GM21423 (cell line): ENCODE data around the gene TMEM9B.
A peak's percentile ranks its signal among the peaks of the same experiment; 100 is the strongest.
"Not testable (repeated sequence)": the region's sequence is repeated elsewhere in the genome, so short reads cannot be mapped to it uniquely, and the experiment has no call there.

ENCODE experiments used
- ATAC-seq: cut with Tn5 transposase; IDR thresholded peaks from one replicate; pipeline ENCODE4 v1.9.1; 2021; ENCODE audit warnings: mild to moderate bottlenecking, moderate library complexity; ENCODE audit not compliant: unreplicated experiment

The TMEM9B gene

GRCh38 chr11:8979365-8979764, 15.1 kb upstream of the TMEM9B start:
- ATAC-seq: not testable (repeated sequence)

- ATAC-seq: no peak
These were observed 8.9 kb upstream of the TMEM9B start for GRCh38 chr11:8973121-8973520.

DNA sequence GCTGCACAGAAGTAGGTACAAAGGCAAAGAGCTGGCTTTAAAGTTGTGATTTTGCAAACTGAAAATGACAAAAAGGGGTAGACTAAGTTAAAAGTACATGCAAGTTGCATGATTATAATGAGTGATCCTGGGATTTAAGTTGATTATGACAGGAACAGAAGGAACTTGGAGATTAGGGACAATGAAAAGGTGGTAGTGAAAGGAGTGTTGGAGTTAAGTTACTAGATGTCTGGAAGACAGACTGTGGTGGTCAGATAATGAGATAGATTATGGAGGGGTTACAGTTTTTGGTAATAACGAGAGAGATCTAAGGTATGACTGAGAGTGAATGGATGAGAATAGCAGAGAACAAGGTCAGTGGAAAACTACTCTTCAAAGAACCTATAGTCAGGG, 7.7 kb upstream of the TMEM9B start:
- ATAC-seq: no peak

DNA sequence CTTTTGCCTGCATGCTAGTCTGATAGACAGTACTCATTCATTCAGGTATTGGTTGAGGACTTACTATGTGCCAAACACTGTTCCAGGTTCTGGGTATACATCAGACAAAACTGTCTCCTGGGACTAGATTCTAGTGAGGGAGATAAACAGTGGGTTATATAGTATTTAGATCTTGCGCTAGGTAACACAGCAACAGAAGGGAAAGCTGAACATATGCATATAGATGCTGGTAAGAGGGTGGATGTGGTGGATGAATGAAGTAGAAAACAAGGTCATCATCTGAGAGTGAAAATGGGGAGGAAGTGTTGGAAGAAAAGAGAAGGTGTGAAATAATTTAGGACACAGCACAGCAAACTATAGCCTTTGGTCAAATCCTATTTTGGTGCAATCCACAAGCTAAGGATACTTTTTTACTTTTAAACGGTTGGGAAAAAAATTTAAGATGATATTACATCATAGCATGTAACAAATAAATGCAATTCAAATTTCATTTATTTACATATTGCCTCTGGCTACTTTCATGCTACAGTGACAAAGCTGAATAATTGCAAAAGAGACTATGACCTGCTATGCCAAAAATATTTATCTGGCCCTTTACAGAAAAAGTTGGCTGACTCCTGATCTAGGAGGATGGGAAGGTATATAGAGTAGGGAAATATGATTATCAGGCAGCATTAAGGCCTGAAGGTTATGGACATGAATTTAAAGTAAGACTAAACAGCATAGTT, 7.1 kb upstream of the TMEM9B start:
- no peak for ATAC-seq

DNA sequence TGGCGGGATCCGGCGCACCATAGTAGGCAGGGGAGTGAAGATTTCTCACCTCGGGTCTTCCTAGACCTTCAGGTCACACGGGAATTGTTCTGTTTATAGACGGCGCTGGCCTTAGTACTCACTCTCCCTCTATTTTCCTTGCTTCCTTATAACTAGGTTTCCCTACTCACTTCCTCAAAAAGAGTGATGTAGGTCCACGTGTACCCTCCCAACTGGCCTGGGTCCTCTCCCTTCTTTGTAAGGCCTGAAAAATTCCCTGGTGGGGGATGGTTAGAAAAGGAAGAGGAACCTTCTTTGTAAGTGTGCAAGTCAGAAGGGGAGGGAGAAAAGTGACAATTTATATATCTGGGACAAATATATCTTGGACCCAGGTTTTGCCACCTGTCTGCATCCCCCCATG, 2.9 kb upstream of the TMEM9B start:
- ATAC-seq: no peak

- peak; percentile 67 for ATAC-seq
These were observed 496 bp downstream of the TMEM9B start for GRCh38 chr11:8963569-8964323.

DNA sequence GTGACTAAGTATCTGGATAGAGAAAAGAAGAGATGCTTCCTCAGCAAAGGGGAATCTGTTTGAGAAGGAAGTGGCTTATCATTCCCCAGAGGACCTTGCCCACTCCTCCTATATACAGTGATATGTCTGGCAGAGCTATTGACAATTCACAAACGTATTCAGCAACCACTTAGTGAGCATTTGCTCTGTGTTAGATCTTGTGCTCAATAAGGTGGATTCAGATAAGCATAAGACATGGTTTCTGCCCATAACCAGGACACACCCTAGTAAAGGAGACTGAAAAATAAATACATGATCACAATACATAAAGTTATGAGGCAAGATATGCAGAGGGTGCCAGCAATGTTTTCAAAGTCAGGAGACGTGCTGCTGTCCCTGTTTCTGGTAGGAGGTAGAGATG, 1.4 kb downstream of the TMEM9B start:
- no peak for ATAC-seq

DNA sequence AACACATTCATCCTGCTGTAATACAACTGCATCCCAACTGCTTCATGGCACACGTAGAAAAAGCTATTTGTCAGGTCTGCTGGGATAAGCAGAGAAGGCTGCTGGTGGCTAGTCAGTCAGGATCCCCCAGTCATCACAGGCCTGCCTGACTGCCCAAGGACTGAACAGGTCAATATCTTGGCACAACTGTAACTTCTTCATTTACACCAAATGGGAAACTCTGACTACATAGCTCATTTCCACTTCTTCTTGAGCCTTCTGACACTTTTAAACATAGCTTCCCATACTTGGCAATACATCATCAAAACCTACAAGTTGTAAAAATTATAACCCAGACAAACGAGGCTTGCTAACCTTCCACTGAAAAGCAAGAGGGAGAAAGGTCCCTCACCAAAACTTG, 2.8 kb downstream of the TMEM9B start:
- no peak for ATAC-seq

DNA sequence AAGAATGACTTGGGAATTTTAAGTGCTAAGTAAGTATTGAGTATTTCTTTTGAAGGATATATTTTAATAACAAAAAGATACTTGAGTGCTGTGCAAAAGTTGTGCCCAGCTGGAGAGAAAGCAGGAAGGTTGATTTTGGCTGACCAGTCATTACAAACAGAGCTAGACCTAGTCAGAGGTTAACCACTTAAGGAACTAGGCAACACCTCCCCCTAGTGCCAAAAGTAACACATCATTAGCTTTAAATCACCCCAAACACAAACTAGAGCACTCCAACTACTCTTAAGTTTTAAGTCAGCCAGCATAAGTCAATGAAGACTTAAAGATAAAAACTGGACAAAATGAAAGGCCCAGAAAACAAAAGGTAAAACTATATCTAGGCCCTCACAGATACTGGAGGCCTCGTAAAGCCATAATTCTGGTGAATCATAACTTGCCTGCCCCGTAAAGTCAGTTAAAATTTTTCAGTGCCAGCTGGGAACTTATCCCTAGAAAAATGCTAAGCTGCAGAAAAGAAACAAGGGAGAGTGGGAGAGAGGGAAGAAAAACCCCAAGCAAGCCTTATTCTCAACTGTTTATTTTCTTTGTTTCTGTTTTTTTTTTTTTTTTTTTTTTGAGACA, 4.6 kb downstream of the TMEM9B start:
- ATAC-seq: no peak

DNA sequence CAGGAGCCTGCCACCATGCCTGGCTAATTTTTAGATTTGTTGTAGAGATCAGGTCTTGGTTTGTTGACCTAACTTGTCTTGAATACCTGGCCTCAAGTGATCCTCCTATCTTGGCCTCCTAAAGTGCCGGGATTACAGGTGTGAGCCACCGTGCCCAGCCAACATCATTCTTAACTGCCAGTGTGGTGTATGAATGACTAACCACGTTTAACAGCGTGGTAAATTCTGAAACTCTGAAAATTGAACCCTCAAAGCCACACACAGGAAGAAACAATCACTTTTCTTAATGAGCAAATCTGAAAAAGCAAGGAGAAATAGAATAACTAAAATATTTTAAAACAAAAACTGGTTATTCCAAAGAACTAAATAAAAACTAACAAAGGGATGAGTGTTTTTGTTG, 7.4 kb downstream of the TMEM9B start:
- ATAC-seq: no peak

DNA sequence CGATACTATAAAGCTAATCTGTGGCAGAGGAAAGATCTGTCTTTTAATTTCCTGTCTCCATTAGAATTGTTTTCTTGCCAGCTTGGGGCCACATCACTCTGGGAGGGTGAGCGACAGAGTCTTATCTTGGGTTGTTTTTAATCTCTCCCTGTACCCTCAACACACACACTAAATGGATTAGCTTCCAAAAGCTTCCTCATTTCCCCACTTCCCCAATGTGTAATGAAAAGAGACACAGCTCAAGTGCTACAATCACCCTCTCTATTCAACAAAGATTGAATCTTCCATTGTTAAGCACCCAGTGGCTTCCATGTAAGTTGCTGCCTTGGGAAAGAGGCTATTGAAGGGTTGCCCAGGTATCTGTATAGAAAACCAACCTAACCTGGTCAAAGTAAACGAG, 15.4 kb downstream of the TMEM9B start:
- no peak for ATAC-seq

DNA sequence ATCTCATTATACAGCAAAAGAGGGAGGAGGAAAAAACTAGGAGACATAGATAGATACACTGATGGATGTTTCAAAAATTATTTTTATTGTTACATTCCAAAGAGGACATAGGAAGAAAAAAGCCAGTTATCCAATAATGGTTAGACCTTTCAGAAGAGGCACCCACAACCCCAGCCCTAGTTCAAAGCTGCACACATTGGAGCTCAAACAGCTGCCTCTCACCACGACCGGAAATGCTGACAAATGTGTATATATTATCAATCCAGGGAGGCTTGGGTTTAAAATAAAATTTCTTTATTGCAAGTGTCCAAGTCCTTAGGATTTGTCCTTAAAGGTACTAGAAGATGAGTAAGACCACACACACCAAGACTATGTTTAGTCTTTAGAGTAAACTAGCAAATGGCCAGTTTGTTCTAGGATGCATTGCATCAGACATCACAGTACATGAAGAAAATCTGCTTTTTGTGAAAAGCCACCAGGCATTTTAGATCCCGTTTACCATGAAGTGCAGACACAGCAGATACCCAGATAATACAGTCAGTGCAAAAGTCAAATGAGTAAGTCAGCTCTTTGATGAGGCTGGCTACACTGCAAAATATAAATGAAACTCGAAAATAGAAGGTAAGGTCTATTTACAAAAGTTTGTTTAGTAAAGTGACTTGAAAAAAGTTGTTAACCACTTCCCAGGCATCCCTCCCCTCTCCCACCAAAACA, 16.9 kb downstream of the TMEM9B start:
- ATAC-seq: no peak

- ATAC-seq: no peak
These were observed 21.6 kb downstream of the TMEM9B start, which contains the start of gene ASCL3 for GRCh38 chr11:8942518-8943066. Gene ASCL3 (minus strand): TSS chr11:8943016. CDS start chr11:8938161, 4,855 bp downstream.

GRCh38 chr11:8941341-8942103, 22.7 kb downstream of the TMEM9B start:
- ATAC-seq: no peak

- ATAC-seq: no peak
These were observed 26.6 kb downstream of the TMEM9B start for GRCh38 chr11:8937659-8938058.

- no peak for ATAC-seq
These were observed 27.1 kb downstream of the TMEM9B start for GRCh38 chr11:8937159-8937558.

- not testable (repeated sequence) for ATAC-seq
These were observed 28.5 kb downstream of the TMEM9B start for GRCh38 chr11:8935789-8936188.

DNA sequence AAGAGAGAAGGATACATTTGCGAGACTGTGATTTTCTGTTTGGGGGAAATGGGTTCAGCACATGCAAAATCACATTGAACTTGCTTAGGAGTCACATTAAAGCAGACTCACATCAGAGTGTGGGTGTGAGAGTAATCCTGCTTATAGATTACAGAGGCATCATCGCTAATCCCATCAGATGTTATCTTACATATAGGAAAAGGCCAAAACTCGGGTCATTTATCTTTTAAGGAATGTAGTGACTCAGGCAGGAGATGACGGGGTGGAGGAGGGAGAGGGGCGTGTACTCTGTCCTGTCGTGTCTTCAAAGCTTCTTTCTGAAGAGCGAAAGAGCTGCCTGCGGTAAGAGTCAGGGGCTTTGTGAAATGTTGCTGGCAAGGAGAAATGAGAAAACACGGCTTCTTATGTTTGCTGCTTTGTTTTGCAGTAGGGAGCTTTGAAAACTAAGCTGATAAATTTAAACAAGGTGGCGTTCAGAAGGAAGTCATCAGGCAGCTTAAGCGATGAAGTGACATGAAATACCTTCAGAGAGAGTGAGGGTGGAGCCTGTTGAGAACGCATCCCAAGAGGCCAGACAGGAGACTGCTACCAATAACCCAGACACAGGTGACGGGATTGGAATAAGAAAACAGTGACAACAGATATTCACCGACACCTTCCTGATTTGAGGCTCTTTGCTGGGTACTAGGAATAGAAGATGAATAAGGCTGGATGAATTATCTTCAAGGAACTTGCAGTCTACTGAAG, 29.3 kb downstream of the TMEM9B start:
- no peak for ATAC-seq

GRCh38 chr11:8933931-8934330, 30.3 kb downstream of the TMEM9B start:
- ATAC-seq: no peak
